HAP-1 (cell line): ENCODE data around the gene RBL2.
"Not testable (repeated sequence)": the region's sequence is repeated elsewhere in the genome, so short reads cannot be mapped to it uniquely, and the experiment has no call there.

ENCODE experiments used
- DNase-seq, 2 experiments: peaks; one replicate each; pipeline ENCODE4 v3.0.0-alpha.2; 2016 to 2020; ENCODE audit warnings: low spot score in 2 of 2
- H3K27me3 ChIP-seq: fragments of 250-450 bp; sonication (Bioruptor Pico); 2 replicates; pipeline ENCODE4 v1.5.1; 2020; ENCODE audit warnings: low read depth, mild to moderate bottlenecking, moderate library complexity
- H3K36me3 ChIP-seq: fragments of 250-450 bp; sonication (Bioruptor Pico); replicated peaks from 2 replicates; pipeline ENCODE4 v1.5.1; 2020; ENCODE audit warnings: mild to moderate bottlenecking
- H3K4me1 ChIP-seq: fragments of 250-450 bp; sonication (Bioruptor Pico); 2 replicates; pipeline ENCODE4 v1.5.1; 2020; ENCODE audit warnings: mild to moderate bottlenecking
- H3K4me3 ChIP-seq: fragments of 250-450 bp; sonication (Bioruptor Pico); 2 replicates; pipeline ENCODE4 v1.5.1; 2020; ENCODE audit warnings: mild to moderate bottlenecking, moderate library complexity
- H3K9me3 ChIP-seq: fragments of 250-450 bp; sonication (Bioruptor Pico); 2 replicates; pipeline ENCODE4 v1.5.1; 2020; ENCODE audit warnings: mild to moderate bottlenecking, moderate library complexity
- in situ Hi-C: fragments of 300-500 bp; cut with MboI; formaldehyde crosslinking; loops from 3 replicates; pipeline ENCODE4 v1.14.3; 2020; ENCODE audit warnings: low sequenced_read_pairs, inconsistent platforms, mixed read lengths

The RBL2 gene, protein sequence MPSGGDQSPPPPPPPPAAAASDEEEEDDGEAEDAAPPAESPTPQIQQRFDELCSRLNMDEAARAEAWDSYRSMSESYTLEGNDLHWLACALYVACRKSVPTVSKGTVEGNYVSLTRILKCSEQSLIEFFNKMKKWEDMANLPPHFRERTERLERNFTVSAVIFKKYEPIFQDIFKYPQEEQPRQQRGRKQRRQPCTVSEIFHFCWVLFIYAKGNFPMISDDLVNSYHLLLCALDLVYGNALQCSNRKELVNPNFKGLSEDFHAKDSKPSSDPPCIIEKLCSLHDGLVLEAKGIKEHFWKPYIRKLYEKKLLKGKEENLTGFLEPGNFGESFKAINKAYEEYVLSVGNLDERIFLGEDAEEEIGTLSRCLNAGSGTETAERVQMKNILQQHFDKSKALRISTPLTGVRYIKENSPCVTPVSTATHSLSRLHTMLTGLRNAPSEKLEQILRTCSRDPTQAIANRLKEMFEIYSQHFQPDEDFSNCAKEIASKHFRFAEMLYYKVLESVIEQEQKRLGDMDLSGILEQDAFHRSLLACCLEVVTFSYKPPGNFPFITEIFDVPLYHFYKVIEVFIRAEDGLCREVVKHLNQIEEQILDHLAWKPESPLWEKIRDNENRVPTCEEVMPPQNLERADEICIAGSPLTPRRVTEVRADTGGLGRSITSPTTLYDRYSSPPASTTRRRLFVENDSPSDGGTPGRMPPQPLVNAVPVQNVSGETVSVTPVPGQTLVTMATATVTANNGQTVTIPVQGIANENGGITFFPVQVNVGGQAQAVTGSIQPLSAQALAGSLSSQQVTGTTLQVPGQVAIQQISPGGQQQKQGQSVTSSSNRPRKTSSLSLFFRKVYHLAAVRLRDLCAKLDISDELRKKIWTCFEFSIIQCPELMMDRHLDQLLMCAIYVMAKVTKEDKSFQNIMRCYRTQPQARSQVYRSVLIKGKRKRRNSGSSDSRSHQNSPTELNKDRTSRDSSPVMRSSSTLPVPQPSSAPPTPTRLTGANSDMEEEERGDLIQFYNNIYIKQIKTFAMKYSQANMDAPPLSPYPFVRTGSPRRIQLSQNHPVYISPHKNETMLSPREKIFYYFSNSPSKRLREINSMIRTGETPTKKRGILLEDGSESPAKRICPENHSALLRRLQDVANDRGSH

DNA sequence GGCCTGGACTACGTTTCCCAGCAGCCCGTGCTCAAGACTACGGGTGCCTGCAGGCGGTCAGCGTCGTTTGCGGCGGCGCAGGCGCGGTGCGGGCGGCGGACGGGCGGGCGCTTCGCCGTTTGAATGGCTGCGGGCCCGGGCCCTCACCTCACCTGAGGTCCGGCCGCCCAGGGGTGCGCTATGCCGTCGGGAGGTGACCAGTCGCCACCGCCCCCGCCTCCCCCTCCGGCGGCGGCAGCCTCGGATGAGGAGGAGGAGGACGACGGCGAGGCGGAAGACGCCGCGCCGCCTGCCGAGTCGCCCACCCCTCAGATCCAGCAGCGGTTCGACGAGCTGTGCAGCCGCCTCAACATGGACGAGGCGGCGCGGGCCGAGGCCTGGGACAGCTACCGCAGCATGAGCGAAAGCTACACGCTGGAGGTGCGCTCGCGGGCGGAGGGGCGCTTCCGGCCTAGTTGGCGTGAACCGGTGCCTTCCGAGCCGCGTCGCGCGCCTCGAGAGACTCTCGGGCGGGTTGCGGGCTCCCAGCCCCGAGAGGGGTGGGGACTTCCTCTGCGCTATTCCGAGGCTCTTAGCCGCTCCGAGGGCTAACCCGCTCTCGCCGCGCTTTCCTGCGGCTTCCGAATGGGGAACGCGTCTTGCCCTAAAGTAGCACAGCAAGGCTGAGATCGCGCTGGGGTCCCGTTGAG is at the start of gene RBL2:
RBL2 (plus strand) TSS at position 95 of the 689 bp plus-strand sequence; CDS start at position 181, 86 bp downstream.
- in situ Hi-C loops = no loop called here
- Histone ChIP-seq H3K36me3 (no peaks in the 10 kb centered on the region; the same call in 1 of the 2 replicates), H3K27me3 (no peaks in the 10 kb centered on the region), H3K9me3 (peaks cover 2% of the 10 kb centered on the region; the same call in 1 of the 2 replicates), H3K4me3 (peak within 1 kb of the TSS; percentile 92), H3K4me1 (peaks cover 8% of the 10 kb centered on the region)
- DNase-seq = peak; percentile 69 to 84

DNA sequence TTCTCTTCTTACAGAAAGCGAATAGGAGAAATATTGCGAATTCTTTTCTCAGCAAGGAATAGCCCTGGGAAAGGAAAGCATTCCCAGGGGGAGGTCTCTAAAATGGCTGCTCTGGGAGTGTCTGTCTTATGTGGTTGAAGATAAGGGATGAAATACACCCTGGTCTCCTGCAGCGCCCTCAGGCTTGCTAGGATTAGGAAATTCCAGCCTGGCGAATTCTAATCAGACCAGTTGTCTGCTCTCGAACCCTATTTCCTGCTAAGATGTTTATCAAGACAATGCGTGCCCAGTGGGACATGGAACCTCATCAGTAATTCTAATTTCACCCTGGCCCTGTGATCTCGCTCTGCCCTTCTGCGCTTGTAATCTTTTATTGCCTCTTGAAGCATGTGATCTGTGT is 49.7 kb upstream of the RBL2 start:
- H3K9me3 ChIP-seq = peaks cover 11% of the 10 kb centered on the region; the same call in 1 of the 2 replicates
- in situ Hi-C loops = not testable (repeated sequence)

GRCh38 chr16:53404959-53405358 is 29.3 kb upstream of the RBL2 start:
- no peak overlapping the region for H3K4me3 ChIP-seq
- H3K27me3 ChIP-seq = no peaks in the 10 kb centered on the region
- no peaks in the 10 kb centered on the region for H3K36me3 ChIP-seq
- in situ Hi-C loops = no loop called here
- H3K9me3 ChIP-seq = no peaks in the 10 kb centered on the region
- no peak for DNase-seq
- H3K4me1 ChIP-seq = no peaks in the 10 kb centered on the region

More for the DNA sequence above, 49.7 kb upstream of the RBL2 start:
- DNase-seq, H3K4me1 ChIP-seq, H3K36me3 ChIP-seq, H3K27me3 ChIP-seq, H3K4me3 ChIP-seq: not testable (repeated sequence)

GRCh38 chr16:53412549-53412948 is 21.7 kb upstream of the RBL2 start:
- Histone ChIP-seq H3K9me3 (no peaks in the 10 kb centered on the region), H3K4me3 (no peak overlapping the region), H3K36me3 (no peaks in the 10 kb centered on the region), H3K4me1 (no peaks in the 10 kb centered on the region), H3K27me3 (no peaks in the 10 kb centered on the region)
- DNase-seq = no peak
- in situ Hi-C loops = no loop called here

DNA sequence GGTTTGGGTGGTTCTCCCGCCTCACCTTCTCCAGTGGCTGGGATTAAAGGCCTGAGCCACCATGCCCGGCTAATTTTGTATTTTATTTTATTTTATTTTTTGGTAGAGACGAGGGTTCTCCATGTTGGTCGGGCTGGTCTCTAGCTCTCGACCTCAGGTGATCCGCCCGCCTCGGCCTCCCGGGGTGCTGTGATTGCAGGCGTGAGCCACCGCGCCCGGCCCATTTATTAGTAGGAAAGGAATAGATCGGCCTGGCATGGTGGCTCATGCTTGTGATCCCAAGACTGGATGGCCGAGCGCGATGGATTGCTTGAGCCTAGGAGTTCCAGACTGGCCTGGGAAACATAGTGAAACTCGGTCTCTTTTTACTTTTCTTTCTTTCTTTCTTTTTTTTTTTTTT is 20.4 kb upstream of the RBL2 start:
- DNase-seq = no peak
- in situ Hi-C loops = no loop called here

GRCh38 chr16:53414381-53414780 is 19.9 kb upstream of the RBL2 start:
- H3K9me3 ChIP-seq = no peaks in the 10 kb centered on the region
- no peak overlapping the region for H3K4me3 ChIP-seq

More for the DNA sequence above, 20.4 kb upstream of the RBL2 start:
- no peaks in the 10 kb centered on the region for H3K27me3 ChIP-seq
- H3K36me3 ChIP-seq = no peaks in the 10 kb centered on the region
- no peak overlapping the region for H3K4me3 ChIP-seq
- H3K9me3 ChIP-seq = no peaks in the 10 kb centered on the region
- no peaks in the 10 kb centered on the region for H3K4me1 ChIP-seq

DNA sequence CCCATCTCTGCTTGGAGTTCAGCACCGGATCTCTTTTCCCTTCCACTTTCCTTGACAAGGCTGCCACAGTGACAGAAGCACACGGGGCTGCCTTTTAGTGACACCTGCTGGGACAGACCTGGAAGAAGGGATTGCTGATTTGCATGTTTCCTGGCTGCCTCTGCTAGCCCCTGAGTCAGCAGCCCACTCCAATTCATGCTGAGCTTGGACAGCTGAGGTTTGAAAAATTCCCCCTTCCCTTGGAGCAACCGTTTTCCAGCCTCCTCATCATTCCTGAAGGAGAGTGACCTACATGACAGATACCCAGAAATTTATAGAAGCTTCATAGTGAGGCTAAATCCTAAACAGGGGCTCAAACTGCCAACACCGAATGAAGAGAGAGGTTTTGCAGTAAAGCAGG is 18.8 kb upstream of the RBL2 start:
- Histone ChIP-seq H3K36me3 (no peaks in the 10 kb centered on the region), H3K9me3 (peaks cover 1% of the 10 kb centered on the region; the same call in 1 of the 2 replicates), H3K4me1 (no peaks in the 10 kb centered on the region), H3K27me3 (no peaks in the 10 kb centered on the region), H3K4me3 (no peak overlapping the region)
- in situ Hi-C loops = no loop called here
- DNase-seq = no peak

More at GRCh38 chr16:53414381-53414780, 19.9 kb upstream of the RBL2 start:
- DNase-seq = no peak
- no peaks in the 10 kb centered on the region for H3K36me3 ChIP-seq
- in situ Hi-C loops = no loop called here
- no peaks in the 10 kb centered on the region for H3K27me3 ChIP-seq
- no peaks in the 10 kb centered on the region for H3K4me1 ChIP-seq

- no peak for DNase-seq
- H3K27me3 ChIP-seq = no peaks in the 10 kb centered on the region
- no peaks in the 10 kb centered on the region for H3K4me1 ChIP-seq
- H3K36me3 ChIP-seq = no peaks in the 10 kb centered on the region
- in situ Hi-C loops = no loop called here
- H3K4me3 ChIP-seq = no peak overlapping the region
- H3K9me3 ChIP-seq = peaks cover 4% of the 10 kb centered on the region; the same call in 1 of the 2 replicates
These were observed 17.3 kb upstream of the RBL2 start for GRCh38 chr16:53417011-53417410.

- Histone ChIP-seq H3K4me3 (no peak overlapping the region), H3K9me3 (peaks cover 4% of the 10 kb centered on the region; the same call in 1 of the 2 replicates), H3K36me3 (no peaks in the 10 kb centered on the region), H3K27me3 (no peaks in the 10 kb centered on the region), H3K4me1 (no peaks in the 10 kb centered on the region)
- in situ Hi-C loops = no loop called here
- DNase-seq = no peak
These were observed 16.3 kb upstream of the RBL2 start for GRCh38 chr16:53417976-53418375.

GRCh38 chr16:53419383-53419709 is 14.9 kb upstream of the RBL2 start:
- DNase-seq, H3K4me1 ChIP-seq, H3K27me3 ChIP-seq, in situ Hi-C loops, H3K4me3 ChIP-seq, H3K36me3 ChIP-seq: not testable (repeated sequence)
- peaks cover 13% of the 10 kb centered on the region for H3K9me3 ChIP-seq

GRCh38 chr16:53421248-53421647 is 13.0 kb upstream of the RBL2 start:
- no peaks in the 10 kb centered on the region for H3K27me3 ChIP-seq
- no peaks in the 10 kb centered on the region for H3K4me1 ChIP-seq
- H3K9me3 ChIP-seq = peaks cover 17% of the 10 kb centered on the region
- no peaks in the 10 kb centered on the region for H3K36me3 ChIP-seq
- DNase-seq = no peak
- in situ Hi-C loops = no loop called here
- no peak overlapping the region for H3K4me3 ChIP-seq

DNA sequence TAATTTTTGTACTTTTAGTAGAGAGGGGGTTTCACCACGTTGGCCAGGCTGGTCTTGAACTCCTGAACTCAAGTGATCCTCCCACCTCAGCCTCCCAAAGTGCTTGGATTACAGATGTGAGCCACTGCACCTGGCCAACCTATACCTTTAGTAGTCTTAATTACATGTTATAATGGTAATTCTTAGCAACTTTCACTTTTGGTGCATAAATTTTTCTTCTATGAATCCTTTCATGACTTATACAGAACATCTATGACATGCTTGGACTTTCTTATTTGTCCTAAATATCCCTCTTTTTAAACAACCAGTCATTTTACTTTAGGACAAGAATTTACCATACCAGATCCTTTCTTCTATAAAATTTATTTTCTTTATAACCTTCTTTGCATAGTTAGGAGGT is 10.3 kb upstream of the RBL2 start:
- in situ Hi-C loops, H3K27me3 ChIP-seq, DNase-seq, H3K4me3 ChIP-seq, H3K4me1 ChIP-seq, H3K36me3 ChIP-seq: not testable (repeated sequence)
- H3K9me3 ChIP-seq = peaks cover 17% of the 10 kb centered on the region

- in situ Hi-C loops = no loop called here
- DNase-seq = no peak
- Histone ChIP-seq H3K9me3 (peaks cover 11% of the 10 kb centered on the region), H3K36me3 (no peaks in the 10 kb centered on the region), H3K27me3 (no peaks in the 10 kb centered on the region), H3K4me1 (no peaks in the 10 kb centered on the region), H3K4me3 (no peak overlapping the region)
These were observed 5.6 kb upstream of the RBL2 start for GRCh38 chr16:53428681-53429080.
